H1 (cell line): ENCODE results near the gene STX8. TPM values are rescaled to one million over a fixed set of nuclear protein-coding genes. Genes with fewer than 3 reads are reported as not detected.
A peak's percentile ranks its signal among the peaks of the same experiment; 100 is the strongest.

Experiments
- CTCF ChIA-PET: fragments of 300-600 bp; sonication (Branson Sonifier 250); formaldehyde crosslinking; loops from one replicate; lab custom pipeline; 2021; ENCODE audit not compliant: partially characterized antibody; lab: Charles Lee
- POLR2A ChIA-PET: fragments of 300-600 bp; sonication (Branson Sonifier 250); formaldehyde crosslinking; loops from one replicate; lab custom pipeline; 2021; ENCODE audit warnings: inconsistent platforms; ENCODE audit not compliant: partially characterized antibody; lab: Charles Lee
- DNase-seq, 2 experiments: peaks; one replicate each; pipeline versions ENCODE4 v3.0.0 to v3.0.0-alpha.2; 2010 to 2022; ENCODE audit warnings: low spot score in 2 of 2, low read depth in 1 of 2, mixed read lengths in 1 of 2
- FAIRE-seq: peaks from 2 replicates; lab custom pipeline; 2011; peaks lifted over from hg19 to GRCh38; lab: Jason Lieb, UNC
- H2AFZ ChIP-seq: 2 replicates; pipeline ENCODE4 v1.8.1; 2012; ENCODE audit warnings: low read length, inconsistent platforms
- H2AK5ac ChIP-seq: 2 replicates; pipeline ENCODE4 v1.6.1; 2013; ENCODE audit warnings: low read depth, low read length
- H2BK120ac ChIP-seq: replicated peaks from 2 replicates; pipeline ENCODE3; 2013; ENCODE audit warnings: low read depth, low read length, inconsistent platforms
- H2BK12ac ChIP-seq: 2 replicates; pipeline ENCODE4 v1.6.1; 2013; ENCODE audit warnings: low read depth, low read length
- H2BK15ac ChIP-seq: 2 replicates; pipeline ENCODE4 v1.6.1; 2013; ENCODE audit warnings: low read length
- H2BK20ac ChIP-seq: 2 replicates; pipeline ENCODE4 v1.6.1; 2013; ENCODE audit warnings: low read length
- H2BK5ac ChIP-seq: 2 replicates; pipeline ENCODE4 v1.6.1; 2013; ENCODE audit warnings: low read depth, low read length
- H3K14ac ChIP-seq: 2 replicates; pipeline ENCODE4 v1.6.1; 2013; ENCODE audit warnings: inconsistent platforms; ENCODE audit not compliant: insufficient read length
- H3K18ac ChIP-seq: 2 replicates; pipeline ENCODE4 v1.6.1; 2013; ENCODE audit warnings: low read length; ENCODE audit errors: extremely low read depth
- H3K23ac ChIP-seq: 2 replicates; pipeline ENCODE4 v1.6.1; 2013; ENCODE audit warnings: inconsistent platforms; ENCODE audit not compliant: insufficient read length
- H3K23me2 ChIP-seq: 2 replicates; pipeline ENCODE4 v1.6.1; 2013; ENCODE audit warnings: low read depth, low read length
- H3K27ac ChIP-seq: 2 replicates; pipeline ENCODE4 v1.6.1; 2011; ENCODE audit warnings: low read depth, low read length, inconsistent platforms
- H3K27me3 ChIP-seq, 4 experiments: replicated peaks in 1 of 4; 1 replicate in 1 of 4; 2 replicates in 3 of 4; pipeline versions ENCODE4 v1.6.1 to v1.8.1; 2011 to 2013; ENCODE audit warnings: low read length in 3 of 4, mild to moderate bottlenecking in 3 of 4, inconsistent platforms in 2 of 4, mixed read lengths in 2 of 4, moderate library complexity in 1 of 4; ENCODE audit not compliant: control insufficient read depth in 3 of 4, insufficient read depth in 3 of 4; ENCODE audit errors: extremely low read depth in 1 of 4
- H3K36me3 ChIP-seq, 4 experiments: 2 replicates each; pipeline versions ENCODE4 v1.6.1 to v1.8.1; 2011 to 2013; ENCODE audit warnings: mild to moderate bottlenecking in 4 of 4, low read length in 3 of 4, moderate library complexity in 2 of 4, control low read depth in 1 of 4, inconsistent platforms in 1 of 4; ENCODE audit not compliant: insufficient read depth in 4 of 4, control insufficient read depth in 2 of 4
- H3K4ac ChIP-seq: replicated peaks from 2 replicates; pipeline ENCODE3; 2013; ENCODE audit warnings: low read length, low read depth, mixed read lengths, inconsistent platforms; ENCODE audit not compliant: insufficient read length
- H3K4me1 ChIP-seq, 4 experiments: replicated peaks in 1 of 4; 1 replicate in 1 of 4; 2 replicates in 3 of 4; pipeline versions ENCODE4 v1.6.1 to v1.8.1; 2011 to 2013; ENCODE audit warnings: low read length in 3 of 4, inconsistent platforms in 2 of 4, mixed read lengths in 1 of 4; ENCODE audit not compliant: insufficient read depth in 4 of 4, control insufficient read depth in 3 of 4
- H3K4me2 ChIP-seq, 2 experiments: 2 replicates each; pipeline versions ENCODE4 v1.6.1 to v1.8.1; 2011 to 2013; ENCODE audit warnings: low read depth in 2 of 2, low read length in 2 of 2, control low read depth in 1 of 2, inconsistent platforms in 1 of 2, mild to moderate bottlenecking in 1 of 2; ENCODE audit not compliant: insufficient read depth in 1 of 2
- H3K4me3 ChIP-seq, 4 experiments: fragments of 200-600, 300-600 bp in 1 of 4; sonication (generic), shearing (Covaris generic), sonication (Bioruptor Twin) in 1 of 4; 2 replicates each; pipeline versions ENCODE4 v1.5.1 to v1.8.1; 2011 to 2016; ENCODE audit warnings: low read length in 4 of 4, low read depth in 3 of 4, control low read depth in 2 of 4, inconsistent platforms in 2 of 4, mild to moderate bottlenecking in 2 of 4, mixed read lengths in 1 of 4, moderate library complexity in 1 of 4; ENCODE audit not compliant: insufficient read depth in 2 of 4; ENCODE audit errors: extremely low read depth in 1 of 4
- H3K56ac ChIP-seq: replicated peaks from 2 replicates; pipeline ENCODE3; 2013; ENCODE audit warnings: low read depth, mild to moderate bottlenecking, mixed read lengths, low read length, inconsistent platforms; ENCODE audit not compliant: insufficient read length
- H3K79me1 ChIP-seq: 2 replicates; pipeline ENCODE4 v1.6.1; 2013; ENCODE audit warnings: low read depth, low read length, control low read depth
- H3K79me2 ChIP-seq, 2 experiments: 2 replicates each; pipeline versions ENCODE4 v1.6.1 to v1.8.1; 2012 to 2013; ENCODE audit warnings: low read length in 2 of 2, mild to moderate bottlenecking in 2 of 2, inconsistent platforms in 1 of 2; ENCODE audit not compliant: insufficient read depth in 2 of 2, control insufficient read depth in 1 of 2
- H3K9ac ChIP-seq, 4 experiments: replicated peaks in 1 of 4; 1 replicate in 1 of 4; 2 replicates in 3 of 4; pipeline versions ENCODE4 v1.6.1 to v1.8.1; 2011 to 2013; ENCODE audit warnings: low read depth in 3 of 4, low read length in 3 of 4, control low read depth in 2 of 4, mild to moderate bottlenecking in 2 of 4, moderate library complexity in 2 of 4, inconsistent platforms in 1 of 4; ENCODE audit errors: extremely low read depth in 1 of 4
- H3K9me3 ChIP-seq, 2 experiments: 2 replicates each; pipeline versions ENCODE4 v1.6.1 to v1.8.1; 2012 to 2013; ENCODE audit warnings: mild to moderate bottlenecking in 2 of 2, moderate library complexity in 2 of 2, control low read depth in 1 of 2, inconsistent platforms in 1 of 2, low read depth in 1 of 2, low read length in 1 of 2, mixed read lengths in 1 of 2; ENCODE audit not compliant: insufficient read depth in 2 of 2
- H4K20me1 ChIP-seq, 2 experiments: replicated peaks in 1 of 2; 2 replicates each; pipeline versions ENCODE3 to v1.8.1; 2011 to 2013; ENCODE audit warnings: inconsistent platforms in 2 of 2, low read length in 2 of 2, mild to moderate bottlenecking in 1 of 2; ENCODE audit not compliant: insufficient read depth in 2 of 2, control insufficient read depth in 1 of 2
- H4K5ac ChIP-seq: 2 replicates; pipeline ENCODE4 v1.6.1; 2013; ENCODE audit warnings: low read length, low read depth, mixed read lengths, inconsistent platforms; ENCODE audit not compliant: insufficient read length
- H4K8ac ChIP-seq: 2 replicates; pipeline ENCODE4 v1.8.0; 2013; ENCODE audit warnings: mild to moderate bottlenecking, moderate library complexity, low read length, inconsistent platforms; ENCODE audit not compliant: insufficient read depth; ENCODE audit errors: extremely low read depth
- H4K91ac ChIP-seq: replicated peaks from 2 replicates; pipeline ENCODE3; 2013; ENCODE audit warnings: low read length, mixed read lengths, inconsistent platforms; ENCODE audit not compliant: insufficient read length
- JUN ChIP-seq: IDR thresholded peaks from 2 replicates; pipeline ENCODE4 v1.6.1; 2011; ENCODE audit warnings: low read depth, mild to moderate bottlenecking, improper control_type of control experiment, low read length
- WGBS, 2 experiments: shearing (Covaris generic) in 1 of 2; methylation state at CpG; one replicate each; pipeline versions ENCODE4 v1.1.6 to v1.1.7; 2013 to 2015; ENCODE audit warnings: low lambda C conversion rate in 2 of 2, mixed read lengths in 2 of 2, inconsistent platforms in 1 of 2, low coverage in 1 of 2, missing lambda C conversion rate in 1 of 2; ENCODE audit not compliant: insufficient replicate concordance in 2 of 2, insufficient coverage in 1 of 2, insufficient read length in 1 of 2; ENCODE audit errors: extremely low coverage in 1 of 2, missing lambda C conversion rate in 1 of 2; 5-methylcytosine and 5-hydroxymethylcytosine counted together
- polyA plus RNA-seq, 7 experiments: library from polyadenylated mRNA; depleted of rRNA in 3 of 7; stranded (reverse) in 5 of 7; unstranded in 2 of 7; fragments of >200 nt in 5 of 7; fragments of 200-250 nt in 2 of 7; gene quantifications; 1 replicate in 5 of 7; 2 replicates in 1 of 7; 4 replicates in 1 of 7; pipeline versions ENCODE4 v1.2.1 to v1.2.3, GENCODE V29; 2011 to 2013; ENCODE audit warnings: missing spikeins in 2 of 7, mixed read lengths in 2 of 7
- total RNA-seq: library from RNA; stranded (reverse); fragmentation: NEBNext Ultra II Directional; extraction: Animal tissue kit (Norgen Biotek cat#: 25700); gene quantifications from 2 replicates; pipeline ENCODE4 v1.2.1, GENCODE V29; 2021

STX8 gene
- total and polyA plus RNA-seq, 2 of the 8 experiments (the other 6 are each of a cell fraction or from before 2014, with no cell fraction given), result 22.8 to 42.5 TPM

GRCh38 chr17:9226130-9226793 is 349.4 kb downstream of the STX8 start:
- POLR2A ChIA-PET, result interaction anchor here (1.0 to 1.2 kb wide), 2 partner anchors 9 to 10 kb away, joined by 3 read pairs; no protein-coding TSS in a partner anchor
- Histone ChIP-seq H3K23me2 (peaks cover 12% of the 10 kb centered on the region), H3K18ac (peak overlapping the region; percentile 60; the same call in 1 of the 2 replicates), H4K8ac (no peak overlapping the region)
- WGBS, 2 experiments, result 86% methylated on average over 16 of the region's 34 CpGs; no CpG with 5 or more reads in 1 of the 2 experiments
- TF ChIP-seq JUN, result no peak
- TF ChIP-seq, all 59 proteins: peak for 0
- Histone ChIP-seq H3K79me1 (no peaks in the 10 kb centered on the region), H3K56ac (no peak overlapping the region), H3K4me3 (no peak overlapping the region), H4K91ac (no peak overlapping the region), H3K4ac (no peak overlapping the region), H3K9me3 (no peaks in the 10 kb centered on the region), H4K5ac (no peak overlapping the region), H3K4me2 (no peak overlapping the region), H3K4me1 (peaks cover 0 to 18% (median 7%) of the 10 kb centered on the region in 4 experiments; a peak in 6 of 7 replicates), H3K9ac (no peak overlapping the region), H3K27ac (no peak overlapping the region), H4K20me1 (peaks cover 0 to 17% of the 10 kb centered on the region in 2 experiments), H2BK20ac (no peak overlapping the region), H2BK5ac (no peak overlapping the region), H2BK120ac (no peak overlapping the region), H3K23ac (no peak overlapping the region), H3K14ac (no peak overlapping the region), H3K27me3 (peaks cover 0 to 2% (median 0%) of the 10 kb centered on the region in 4 experiments; a peak in 2 of 7 replicates), H2BK15ac (no peak overlapping the region), H3K79me2 (no peaks in the 10 kb centered on the region), H2BK12ac (no peak overlapping the region), H2AFZ (no peak overlapping the region), H2AK5ac (no peak overlapping the region), H3K36me3 (peaks cover 0 to 6% (median 0%) of the 10 kb centered on the region in 4 experiments; a peak in 1 of 8 replicates)
- FAIRE-seq, result no peak
- DNase-seq, result no peak
- CTCF ChIA-PET, result interaction anchor here (0.6 to 2.9 kb wide), 2 partner anchors 64 to 420 kb away, joined by 4 to 8 read pairs; no protein-coding TSS in a partner anchor
